Parathyroid adenoma (tissue), 2 donors: ENCODE data around the gene SLC13A5.
"Not testable (repeated sequence)": the region's sequence is repeated elsewhere in the genome, so short reads cannot be mapped to it uniquely, and the experiment has no call there.

Experiments used
- H2AFZ ChIP-seq: fragments of 300-600 bp; sonication (generic); one replicate; pipeline ENCODE4 v1.7.0; 2017; ENCODE audit warnings: antibody characterized with exemption, mild to moderate bottlenecking
- H3K27ac ChIP-seq: fragments of 300-600 bp; sonication (generic); one replicate; pipeline ENCODE4 v1.7.0; 2017
- H3K27me3 ChIP-seq: fragments of 300-600 bp; sonication (generic); one replicate; pipeline ENCODE4 v1.7.0; 2017; ENCODE audit warnings: low read length; ENCODE audit not compliant: control insufficient read depth, insufficient read depth
- H3K36me3 ChIP-seq: fragments of 300-600 bp; sonication (generic); one replicate; pipeline ENCODE4 v1.7.0; 2017; ENCODE audit warnings: low read length; ENCODE audit not compliant: control insufficient read depth, insufficient read depth
- H3K4me1 ChIP-seq: fragments of 300-600 bp; sonication (generic); one replicate; pipeline ENCODE4 v1.7.0; 2017; ENCODE audit warnings: control low read depth
- H3K4me2 ChIP-seq: fragments of 300-600 bp; sonication (generic); one replicate; pipeline ENCODE4 v1.7.0; 2017; ENCODE audit warnings: low read length
- H3K4me3 ChIP-seq: fragments of 300-600 bp; sonication (generic); one replicate; pipeline ENCODE4 v1.7.0; 2017; ENCODE audit warnings: low read depth, low read length
- H3K79me2 ChIP-seq: fragments of 300-600 bp; sonication (generic); one replicate; pipeline ENCODE4 v1.7.0; 2017; ENCODE audit warnings: control low read depth
- H3K9ac ChIP-seq: fragments of 300-600 bp; sonication (generic); one replicate; pipeline ENCODE4 v1.7.0; 2017; ENCODE audit warnings: mild to moderate bottlenecking
- H3K9me3 ChIP-seq: fragments of 300-600 bp; sonication (generic); one replicate; pipeline ENCODE4 v1.7.0; 2017; ENCODE audit warnings: low read length; ENCODE audit not compliant: control insufficient read depth
- TF ChIP-seq, protein P1 (sequence below): fragments of 300-600 bp; sonication (generic); IDR thresholded peaks from one replicate; pipeline ENCODE4 v1.7.0; 2017; ENCODE audit warnings: antibody characterized with exemption, mild to moderate bottlenecking
- donor health status: primary hyperparathyroidism.

The SLC13A5 gene

DNA sequence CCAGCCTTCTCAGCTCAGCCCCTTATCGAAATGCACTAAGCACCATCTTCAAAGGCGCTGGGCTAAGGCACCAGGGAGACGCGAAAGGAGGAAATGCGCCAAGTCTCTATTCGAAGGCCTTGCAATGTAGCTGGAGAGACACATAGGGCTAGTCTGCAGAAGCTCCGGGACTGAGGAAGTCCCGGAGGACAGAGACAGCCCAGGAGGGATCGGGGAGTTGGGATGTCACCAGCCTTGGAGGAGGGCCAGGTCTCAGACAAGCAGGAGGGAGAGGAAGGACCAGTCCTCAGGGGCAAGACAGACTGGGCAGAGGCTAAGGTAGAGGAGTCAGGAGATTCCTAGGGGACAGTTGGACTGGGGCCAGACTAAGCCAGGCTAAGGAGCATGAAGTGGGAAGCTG lies 53.1 kb downstream of the SLC13A5 start:
- Histone ChIP-seq H2AFZ (no peak overlapping the region), H3K4me1 (no peaks in the 10 kb centered on the region), H3K9ac (no peak overlapping the region), H3K79me2 (no peaks in the 10 kb centered on the region), H3K4me2 (no peak overlapping the region), H3K36me3 (no peaks in the 10 kb centered on the region), H3K27me3 (no peaks in the 10 kb centered on the region), H3K27ac (no peak overlapping the region), H3K9me3 (no peaks in the 10 kb centered on the region), H3K4me3 (no peak overlapping the region)
- TF ChIP-seq, protein P1, sequence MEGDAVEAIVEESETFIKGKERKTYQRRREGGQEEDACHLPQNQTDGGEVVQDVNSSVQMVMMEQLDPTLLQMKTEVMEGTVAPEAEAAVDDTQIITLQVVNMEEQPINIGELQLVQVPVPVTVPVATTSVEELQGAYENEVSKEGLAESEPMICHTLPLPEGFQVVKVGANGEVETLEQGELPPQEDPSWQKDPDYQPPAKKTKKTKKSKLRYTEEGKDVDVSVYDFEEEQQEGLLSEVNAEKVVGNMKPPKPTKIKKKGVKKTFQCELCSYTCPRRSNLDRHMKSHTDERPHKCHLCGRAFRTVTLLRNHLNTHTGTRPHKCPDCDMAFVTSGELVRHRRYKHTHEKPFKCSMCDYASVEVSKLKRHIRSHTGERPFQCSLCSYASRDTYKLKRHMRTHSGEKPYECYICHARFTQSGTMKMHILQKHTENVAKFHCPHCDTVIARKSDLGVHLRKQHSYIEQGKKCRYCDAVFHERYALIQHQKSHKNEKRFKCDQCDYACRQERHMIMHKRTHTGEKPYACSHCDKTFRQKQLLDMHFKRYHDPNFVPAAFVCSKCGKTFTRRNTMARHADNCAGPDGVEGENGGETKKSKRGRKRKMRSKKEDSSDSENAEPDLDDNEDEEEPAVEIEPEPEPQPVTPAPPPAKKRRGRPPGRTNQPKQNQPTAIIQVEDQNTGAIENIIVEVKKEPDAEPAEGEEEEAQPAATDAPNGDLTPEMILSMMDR, result no peak

DNA sequence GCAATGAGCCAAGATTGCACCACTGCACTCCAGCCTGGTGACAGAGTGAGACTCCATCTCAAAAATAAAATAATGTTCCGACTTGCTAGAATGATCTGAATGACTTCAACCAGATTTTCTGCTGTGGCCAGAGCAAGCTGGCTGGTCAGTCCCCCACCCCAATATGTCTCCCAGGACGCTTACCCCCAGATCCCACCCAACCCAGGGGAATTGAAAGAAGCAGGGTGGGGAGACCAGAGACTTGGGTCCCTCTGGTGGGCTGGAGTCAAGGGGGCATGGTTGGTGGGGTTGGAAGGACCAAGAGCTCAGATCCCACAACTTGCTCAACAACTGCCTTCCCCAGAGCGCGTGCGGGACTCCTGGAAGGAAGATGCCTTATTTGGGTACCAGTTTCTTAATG lies 54.8 kb downstream of the SLC13A5 start:
- H3K4me2 ChIP-seq, result not testable (repeated sequence)

DNA sequence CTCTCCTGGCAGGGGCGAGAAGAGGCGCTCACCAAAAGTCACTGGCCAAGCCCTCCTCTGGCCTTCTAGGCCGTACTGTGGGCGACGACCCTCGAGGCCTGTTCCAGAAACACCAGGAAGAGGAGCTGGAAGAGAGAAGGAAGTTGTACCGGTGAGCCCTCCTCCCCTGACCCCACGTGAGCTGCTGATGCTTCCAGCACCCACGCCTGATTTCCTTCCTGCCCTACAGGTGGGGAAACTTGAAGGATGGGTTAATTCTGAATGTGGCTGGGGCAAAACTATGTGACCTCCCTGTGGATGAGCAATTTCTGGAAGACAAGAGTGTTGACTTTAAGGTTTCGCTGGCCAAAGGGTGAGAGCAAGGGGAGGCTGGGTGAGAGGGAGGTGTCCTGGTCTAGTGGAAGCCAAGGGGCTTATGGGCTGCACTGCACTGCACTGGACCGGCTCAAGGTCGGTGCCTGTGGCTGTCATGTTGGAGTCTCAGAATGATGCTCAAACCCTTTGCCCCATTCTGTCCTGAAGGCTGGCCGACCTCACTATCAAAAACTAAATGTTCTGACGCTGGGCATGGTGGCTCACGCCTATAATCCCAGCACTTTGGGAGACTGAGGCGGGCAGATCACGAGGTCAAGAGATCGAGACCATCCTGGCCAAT lies 55.4 kb downstream of the SLC13A5 start:
- no peaks in the 10 kb centered on the region for H3K36me3 ChIP-seq
- H3K4me2 ChIP-seq, result peak overlapping the region; percentile 50
- no peak overlapping the region for H3K27ac ChIP-seq
- no peaks in the 10 kb centered on the region for H3K4me1 ChIP-seq
- peak overlapping the region; percentile 49 for H3K4me3 ChIP-seq
- no peaks in the 10 kb centered on the region for H3K79me2 ChIP-seq
- peak overlapping the region; percentile 77 for H2AFZ ChIP-seq
- no peaks in the 10 kb centered on the region for H3K27me3 ChIP-seq
- H3K9me3 ChIP-seq, result no peaks in the 10 kb centered on the region
- no peak overlapping the region for H3K9ac ChIP-seq
- TF ChIP-seq, protein P1, result no peak

More for the DNA sequence above, 54.8 kb downstream of the SLC13A5 start:
- not testable (repeated sequence) for H3K27ac ChIP-seq, H3K36me3 ChIP-seq, H3K27me3 ChIP-seq, H3K79me2 ChIP-seq, H2AFZ ChIP-seq, H3K4me3 ChIP-seq, H3K4me1 ChIP-seq, H3K9ac ChIP-seq, H3K9me3 ChIP-seq

DNA sequence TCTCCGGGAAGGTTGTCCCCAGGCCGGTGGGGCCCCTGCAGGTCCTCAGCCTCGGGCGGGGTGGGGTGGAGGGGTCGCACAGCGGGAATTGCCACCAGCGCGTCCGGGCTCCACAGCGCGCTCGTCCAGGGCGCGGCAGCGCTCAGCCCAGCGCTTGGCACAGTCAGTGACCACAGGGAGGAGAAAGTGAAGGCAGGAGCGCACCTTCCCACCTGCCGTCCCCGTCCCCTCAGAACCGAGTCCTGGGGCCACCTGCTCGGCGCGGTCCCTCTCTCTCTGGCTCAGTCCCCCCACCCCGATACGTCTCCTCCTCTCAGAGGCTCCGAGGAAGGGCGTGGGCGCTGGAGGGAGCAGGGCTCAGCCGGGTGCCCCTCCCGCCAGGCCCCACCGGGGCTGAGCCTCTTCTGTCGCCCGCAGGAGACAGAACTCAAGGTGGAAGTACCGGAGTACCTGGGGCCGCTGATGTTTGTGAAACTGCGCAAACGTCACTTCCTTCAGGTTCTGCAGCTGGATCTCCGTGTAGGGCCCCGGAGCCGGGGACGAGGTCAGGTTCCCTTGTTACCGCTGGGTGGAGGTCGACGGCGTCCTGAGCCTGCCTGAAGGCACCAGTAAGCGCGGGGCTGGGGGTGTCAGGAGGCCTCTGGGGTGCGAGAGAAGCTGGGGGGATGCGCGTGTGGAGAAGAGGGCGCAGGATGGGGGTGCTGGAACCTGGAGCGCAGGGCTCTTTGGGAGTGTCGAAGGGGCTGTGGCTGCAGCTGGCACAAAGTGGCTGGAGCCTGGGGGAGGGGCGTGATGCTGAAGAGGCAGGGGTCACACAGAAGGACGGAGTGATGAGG lies 56.2 kb downstream of the SLC13A5 start:
- H3K79me2 ChIP-seq, H3K27me3 ChIP-seq, H3K9ac ChIP-seq, H3K36me3 ChIP-seq, H3K4me1 ChIP-seq, H3K9me3 ChIP-seq, H3K27ac ChIP-seq: not testable (repeated sequence)
- Histone ChIP-seq H3K4me2 (peak overlapping the region; percentile 50), H3K4me3 (peak overlapping the region; percentile 49), H2AFZ (peak overlapping the region; percentile 77)

GRCh38 chr17:6655732-6656361 lies 57.3 kb downstream of the SLC13A5 start:
- not testable (repeated sequence) for H3K9me3 ChIP-seq, H3K4me1 ChIP-seq, H3K9ac ChIP-seq, H3K4me2 ChIP-seq, H3K36me3 ChIP-seq, H3K27me3 ChIP-seq, H3K27ac ChIP-seq, H3K79me2 ChIP-seq, H2AFZ ChIP-seq
- H3K4me3 ChIP-seq, result peak overlapping the region; percentile 9
